ENCODE data around the gene SCN7A. TPM values are rescaled to one million over a fixed set of nuclear protein-coding genes. Genes with fewer than 3 reads are reported as not detected.

Gene SCN7A
- total RNA-seq, 2 experiments from 2014 or later: not detected

DNA sequence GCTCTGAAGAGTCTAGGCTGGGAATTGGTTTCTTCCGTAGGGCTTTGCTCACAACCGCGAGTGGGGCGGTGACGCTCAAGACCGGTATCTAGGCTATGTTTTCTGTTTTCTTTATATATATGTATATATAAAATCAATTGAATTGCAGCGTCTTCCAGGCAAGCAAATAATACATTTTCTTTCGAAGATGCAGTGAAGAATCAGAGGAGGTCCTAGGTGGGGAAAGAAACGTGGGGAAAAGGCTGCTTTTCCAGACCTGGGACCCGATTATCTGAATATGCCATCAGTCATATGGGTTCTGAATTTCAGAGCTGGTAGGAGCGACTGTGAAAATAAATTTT lies 117.6 kb downstream of the SCN7A start:
- intact Hi-C loops (cut with micrococcal nuclease): no loop called here
- H3K4me3 Mint-ChIP-seq: no peak overlapping the region
- peaks cover 9% of the 10 kb centered on the region for H3K4me1 Mint-ChIP-seq (ENCODE audit: low read depth)
- POLR2A ChIA-PET: no interaction called here
- peaks cover 26% of the 10 kb centered on the region for H3K27me3 Mint-ChIP-seq
- DNase-seq: no peak
- H3K9me3 Mint-ChIP-seq: no peaks in the 10 kb centered on the region
- H3K27ac Mint-ChIP-seq: no peak overlapping the region
- no peaks in the 10 kb centered on the region for H3K36me3 Mint-ChIP-seq
- CTCF ChIA-PET: no interaction called here

DNA sequence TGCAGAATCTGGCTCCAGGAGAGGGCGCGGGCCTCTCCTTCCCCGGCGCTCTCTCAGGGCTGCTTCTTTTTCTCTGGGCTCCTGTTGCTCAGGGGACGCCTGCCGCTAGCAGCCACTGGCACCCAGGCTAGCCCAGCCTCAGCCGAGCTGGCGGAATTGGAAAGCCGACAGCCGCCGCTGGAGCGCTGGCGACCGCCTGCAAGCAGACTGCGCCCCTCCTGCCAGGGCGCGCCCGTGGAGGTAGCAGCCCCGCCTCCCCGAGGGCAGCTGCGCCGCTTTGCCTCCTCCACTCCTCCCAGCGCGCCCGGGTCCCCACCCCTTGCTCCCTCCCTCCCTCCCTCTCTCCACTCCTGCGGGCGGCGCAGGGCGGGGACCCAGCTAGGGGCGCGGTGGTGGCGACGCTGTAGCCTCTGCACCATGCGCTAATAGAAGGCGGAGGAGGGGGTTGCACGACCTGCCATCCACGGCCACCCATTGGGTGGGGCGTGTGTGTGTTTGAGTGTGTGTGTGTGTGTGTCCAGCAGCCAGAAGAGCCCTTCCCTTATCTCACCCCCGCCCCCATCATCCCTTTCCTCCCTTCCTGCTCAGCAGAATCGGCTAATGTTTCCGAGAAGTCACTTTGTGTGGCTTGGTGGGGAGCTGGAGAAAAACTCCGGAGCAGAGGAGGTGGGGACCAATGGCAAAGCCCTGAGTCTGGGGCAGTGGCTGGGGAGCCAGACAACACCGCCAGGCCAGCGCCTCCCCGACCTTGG lies 118.1 kb downstream of the SCN7A start, which contains the start of gene SCN9A:
TSS of gene SCN9A (minus strand) at position 209 of the 752 bp plus-strand sequence. CDS start 64,188 bp downstream, outside the sequence.
- CTCF ChIA-PET: no interaction called here
- H3K4me3 Mint-ChIP-seq: no peak within 1 kb of the TSS
- no peak within 1 kb of the TSS for H3K27ac Mint-ChIP-seq
- H3K4me1 Mint-ChIP-seq (ENCODE audit: low read depth): peaks cover 9% of the 10 kb centered on the region
- intact Hi-C loops (cut with micrococcal nuclease): no loop called here
- peaks cover 26% of the 10 kb centered on the region for H3K27me3 Mint-ChIP-seq
- no peaks in the 10 kb centered on the region for H3K36me3 Mint-ChIP-seq
- no peak for DNase-seq
- no peaks in the 10 kb centered on the region for H3K9me3 Mint-ChIP-seq
- POLR2A ChIA-PET: no interaction called here

DNA sequence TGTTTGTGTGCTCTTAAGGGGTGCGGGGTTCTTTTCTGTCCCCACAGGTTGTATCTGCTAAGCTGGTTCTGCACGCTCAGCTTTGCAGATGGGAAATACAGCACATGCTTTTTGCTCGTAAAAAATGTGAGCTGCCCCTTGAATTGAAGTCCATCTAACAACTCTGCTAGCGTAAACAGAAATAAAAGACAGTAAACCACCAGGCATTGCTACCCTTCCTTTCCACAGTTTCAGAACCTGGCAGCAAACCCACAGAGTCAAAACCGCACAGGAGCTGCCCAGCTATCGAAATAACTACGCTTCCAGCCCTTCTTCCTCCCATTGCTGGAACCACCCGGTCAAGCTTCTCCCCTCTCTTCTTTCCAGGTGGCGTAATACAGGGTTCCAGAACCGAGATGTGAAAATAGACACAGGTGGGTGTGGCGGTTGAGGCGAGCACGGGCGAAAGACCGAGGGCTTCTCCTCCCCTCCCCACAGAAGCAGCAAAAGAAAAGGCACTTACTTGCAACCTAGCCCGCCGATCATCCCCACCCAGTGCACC lies 118.8 kb downstream of the SCN7A start:
- no peak for DNase-seq
- no peak overlapping the region for H3K27ac Mint-ChIP-seq
- ChIA-PET CTCF (no interaction called here), POLR2A (no interaction called here)
- H3K36me3 Mint-ChIP-seq: no peaks in the 10 kb centered on the region
- H3K27me3 Mint-ChIP-seq: peaks cover 26% of the 10 kb centered on the region
- no peak overlapping the region for H3K4me3 Mint-ChIP-seq
- H3K4me1 Mint-ChIP-seq (ENCODE audit: low read depth): peaks cover 9% of the 10 kb centered on the region
- H3K9me3 Mint-ChIP-seq: no peaks in the 10 kb centered on the region
- intact Hi-C loops (cut with micrococcal nuclease): no loop called here

DNA sequence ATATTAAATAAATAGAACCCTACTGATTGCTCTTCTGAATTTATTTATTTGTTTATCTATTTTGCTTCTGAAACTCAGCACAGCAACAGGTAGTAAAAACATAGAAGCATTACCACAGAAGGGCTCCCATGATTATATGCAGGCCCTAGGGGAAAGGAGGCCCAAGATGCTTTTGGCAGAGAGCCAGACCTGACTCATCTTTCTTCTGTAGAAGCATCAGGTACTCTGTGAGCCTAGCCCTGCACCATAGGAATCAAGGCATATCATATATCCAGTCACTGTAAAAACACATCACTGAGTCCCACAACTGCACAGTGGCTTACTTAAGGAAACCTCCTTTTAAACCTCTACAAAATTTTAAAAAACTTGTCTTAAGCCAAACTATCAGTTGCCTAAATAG lies 120.1 kb downstream of the SCN7A start:
- no peaks in the 10 kb centered on the region for H3K36me3 Mint-ChIP-seq
- no peaks in the 10 kb centered on the region for H3K9me3 Mint-ChIP-seq
- POLR2A ChIA-PET: no interaction called here
- peaks cover 9% of the 10 kb centered on the region for H3K4me1 Mint-ChIP-seq (ENCODE audit: low read depth)
- H3K27me3 Mint-ChIP-seq: peaks cover 26% of the 10 kb centered on the region
- intact Hi-C loops (cut with micrococcal nuclease): no loop called here
- H3K27ac Mint-ChIP-seq: no peak overlapping the region
- CTCF ChIA-PET: no interaction called here
- no peak for DNase-seq
- H3K4me3 Mint-ChIP-seq: no peak overlapping the region

DNA sequence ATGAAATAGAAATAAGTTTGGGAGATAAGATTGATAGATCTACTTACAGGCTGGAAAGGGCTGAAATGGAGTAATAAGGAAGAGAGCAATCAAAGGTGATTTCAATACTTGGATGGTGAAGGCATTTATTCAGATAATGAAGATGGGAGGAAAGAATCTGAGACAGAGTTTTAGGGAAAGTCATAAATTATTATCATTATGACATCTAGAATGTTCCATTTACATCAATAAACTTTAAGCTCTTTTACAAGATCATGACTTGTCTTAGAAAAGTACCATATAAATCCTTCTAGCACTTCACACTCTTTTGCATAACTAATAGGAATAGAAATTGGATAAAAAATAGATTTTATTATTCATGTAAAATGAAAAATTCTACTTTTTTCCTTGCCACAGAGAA lies 120.5 kb downstream of the SCN7A start:
- Mint-ChIP-seq H3K36me3 (no peaks in the 10 kb centered on the region), H3K4me1 (ENCODE audit: low read depth) (peaks cover 9% of the 10 kb centered on the region), H3K4me3 (no peak overlapping the region), H3K27me3 (peaks cover 26% of the 10 kb centered on the region), H3K27ac (no peak overlapping the region), H3K9me3 (no peaks in the 10 kb centered on the region)
- ChIA-PET POLR2A (no interaction called here), CTCF (no interaction called here)
- intact Hi-C loops (cut with micrococcal nuclease): no loop called here
- no peak for DNase-seq

DNA sequence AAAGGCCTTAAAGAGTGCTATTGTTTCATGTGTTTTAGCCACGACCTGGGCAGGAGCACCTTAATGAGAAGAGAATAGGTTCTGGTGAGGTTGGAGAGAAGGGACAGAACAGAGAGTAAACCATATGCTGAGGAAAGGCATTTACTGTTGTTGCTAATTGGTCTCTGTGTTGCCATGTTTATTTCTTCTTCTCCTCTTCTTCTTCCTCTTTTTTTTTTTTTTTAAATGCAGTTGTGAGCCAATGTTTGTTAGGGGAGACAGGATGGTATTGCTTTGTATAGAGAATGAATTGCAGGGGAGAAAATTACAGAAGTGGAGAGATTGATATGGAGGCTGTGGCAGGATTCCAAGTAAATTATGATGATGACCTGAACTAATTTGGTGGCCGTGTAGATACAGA lies 120.9 kb downstream of the SCN7A start:
- CTCF ChIA-PET: no interaction called here
- no peaks in the 10 kb centered on the region for H3K36me3 Mint-ChIP-seq
- no peak overlapping the region for H3K4me3 Mint-ChIP-seq
- peaks cover 24% of the 10 kb centered on the region for H3K27me3 Mint-ChIP-seq
- peaks cover 9% of the 10 kb centered on the region for H3K4me1 Mint-ChIP-seq (ENCODE audit: low read depth)
- no peak overlapping the region for H3K27ac Mint-ChIP-seq
- DNase-seq: no peak
- no peaks in the 10 kb centered on the region for H3K9me3 Mint-ChIP-seq
- POLR2A ChIA-PET: no interaction called here
- intact Hi-C loops (cut with micrococcal nuclease): no loop called here

DNA sequence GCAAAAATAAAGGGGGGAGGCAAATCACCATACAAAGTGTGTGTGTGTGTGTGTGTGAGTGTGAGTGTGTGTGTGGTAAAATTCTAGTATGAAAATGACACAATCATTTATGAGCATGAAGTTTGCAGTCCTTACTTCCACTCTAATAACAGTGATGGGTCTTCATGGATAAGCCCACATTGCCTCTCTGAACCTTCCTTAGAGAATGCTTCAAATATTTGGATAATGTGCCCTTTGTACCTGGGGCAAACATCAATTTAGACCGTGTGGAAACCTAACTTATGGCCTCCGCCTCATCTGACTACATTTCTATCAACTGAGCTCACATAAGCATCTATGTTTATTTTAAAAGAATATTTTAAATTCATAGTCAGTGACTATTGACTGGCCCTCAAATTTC lies 122.0 kb downstream of the SCN7A start:
- peaks cover 18% of the 10 kb centered on the region for H3K27me3 Mint-ChIP-seq
- POLR2A ChIA-PET: no interaction called here
- CTCF ChIA-PET: no interaction called here
- no peak overlapping the region for H3K27ac Mint-ChIP-seq
- H3K4me1 Mint-ChIP-seq (ENCODE audit: low read depth): peaks cover 9% of the 10 kb centered on the region
- H3K4me3 Mint-ChIP-seq: no peak overlapping the region
- H3K9me3 Mint-ChIP-seq: no peaks in the 10 kb centered on the region
- no peaks in the 10 kb centered on the region for H3K36me3 Mint-ChIP-seq
- no peak for DNase-seq
- intact Hi-C loops (cut with micrococcal nuclease): no loop called here

DNA sequence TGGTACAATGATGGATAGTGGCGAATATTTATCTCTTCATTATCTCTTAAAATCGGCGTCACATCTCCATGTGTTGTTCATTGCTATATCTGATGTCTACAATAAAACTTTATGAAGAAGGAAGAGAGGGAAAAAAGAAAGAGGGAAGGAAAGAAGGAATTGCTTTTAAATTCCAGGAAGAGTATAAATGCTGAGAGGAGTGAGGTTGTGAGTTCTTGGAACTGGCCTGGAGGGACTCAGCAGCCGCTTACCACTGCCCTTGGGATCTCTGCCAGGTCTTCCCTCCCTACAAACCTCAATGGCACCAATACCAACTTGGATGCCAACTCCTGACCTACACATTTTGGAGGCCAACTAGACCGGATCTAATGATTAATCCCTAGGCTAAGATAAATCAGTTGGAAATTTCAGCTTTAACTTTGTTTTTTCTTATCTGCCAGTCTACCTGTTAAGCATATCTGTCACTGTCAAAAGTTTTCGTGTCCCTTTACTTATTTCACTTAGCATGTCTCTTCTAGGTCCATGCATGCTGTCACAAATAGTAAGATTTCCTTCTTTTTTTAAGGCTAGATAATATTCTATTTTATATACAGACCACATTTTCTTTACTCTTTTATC lies 128.1 kb downstream of the SCN7A start:
- intact Hi-C loops (cut with micrococcal nuclease): no loop called here
- no peaks in the 10 kb centered on the region for H3K36me3 Mint-ChIP-seq
- H3K4me1 Mint-ChIP-seq (ENCODE audit: low read depth): no peaks in the 10 kb centered on the region
- no peak for DNase-seq
- H3K27ac Mint-ChIP-seq: no peak overlapping the region
- CTCF ChIA-PET: no interaction called here
- H3K9me3 Mint-ChIP-seq: no peaks in the 10 kb centered on the region
- no peaks in the 10 kb centered on the region for H3K27me3 Mint-ChIP-seq
- H3K4me3 Mint-ChIP-seq: no peak overlapping the region
- POLR2A ChIA-PET: no interaction called here

DNA sequence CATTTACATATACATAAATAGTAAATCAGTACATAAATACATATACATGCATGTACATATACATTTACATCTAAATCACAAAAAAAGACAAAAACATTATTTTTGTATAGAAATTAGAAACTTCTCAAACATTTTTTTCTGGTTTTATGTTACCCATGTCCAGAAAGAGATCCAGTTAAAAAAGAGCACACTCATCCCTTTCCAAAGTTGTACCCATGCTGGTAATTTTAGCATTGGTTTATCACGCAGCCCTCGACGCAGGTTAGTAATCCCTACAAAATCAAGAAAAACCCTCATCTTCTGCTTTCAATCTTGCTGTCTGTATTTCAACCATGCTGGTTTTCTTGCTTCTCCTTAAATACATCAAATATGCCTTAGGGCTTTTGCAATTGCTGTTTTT lies 128.8 kb downstream of the SCN7A start:
- ChIA-PET CTCF (no interaction called here), POLR2A (no interaction called here)
- Mint-ChIP-seq H3K9me3 (no peaks in the 10 kb centered on the region), H3K4me3 (no peak overlapping the region), H3K4me1 (ENCODE audit: low read depth) (no peaks in the 10 kb centered on the region), H3K36me3 (no peaks in the 10 kb centered on the region), H3K27ac (no peak overlapping the region), H3K27me3 (no peaks in the 10 kb centered on the region)
- intact Hi-C loops (cut with micrococcal nuclease): no loop called here
- DNase-seq: no peak

DNA sequence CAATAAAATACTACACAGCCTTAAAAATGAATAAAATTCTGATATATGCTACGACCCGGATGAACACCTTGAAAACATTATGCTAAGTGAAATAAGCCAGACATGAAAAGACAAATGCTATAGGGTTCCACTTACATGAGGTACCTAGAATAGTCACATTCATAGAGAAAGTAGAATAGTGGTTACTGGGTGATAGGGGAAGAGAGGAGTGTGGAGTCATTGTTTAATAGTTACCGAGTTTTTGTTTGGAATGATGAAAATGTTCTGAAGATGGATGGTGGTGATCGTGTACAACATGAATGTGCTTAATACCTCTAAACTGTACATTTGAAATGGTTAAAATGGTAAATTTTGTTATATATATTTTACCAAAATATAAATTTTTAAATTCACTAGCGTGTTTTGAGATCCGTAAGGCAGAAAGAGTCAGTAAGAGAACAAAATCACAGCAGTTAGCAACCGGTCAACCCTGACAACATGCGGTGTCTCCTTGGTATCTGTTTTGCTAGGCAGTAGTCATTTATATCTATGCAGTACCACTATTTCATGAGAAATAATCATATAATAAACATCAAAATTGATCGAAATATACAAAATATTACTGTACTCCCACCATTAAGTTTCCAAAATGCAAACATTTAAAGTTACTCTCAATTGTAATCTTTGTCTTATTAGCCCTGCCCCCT lies 129.4 kb downstream of the SCN7A start:
- no peaks in the 10 kb centered on the region for H3K9me3 Mint-ChIP-seq
- H3K27me3 Mint-ChIP-seq: no peaks in the 10 kb centered on the region
- intact Hi-C loops (cut with micrococcal nuclease): no loop called here
- no peak overlapping the region for H3K27ac Mint-ChIP-seq
- H3K4me3 Mint-ChIP-seq: no peak overlapping the region
- POLR2A ChIA-PET: no interaction called here
- CTCF ChIA-PET: no interaction called here
- no peaks in the 10 kb centered on the region for H3K36me3 Mint-ChIP-seq
- no peaks in the 10 kb centered on the region for H3K4me1 Mint-ChIP-seq (ENCODE audit: low read depth)
- no peak for DNase-seq

DNA sequence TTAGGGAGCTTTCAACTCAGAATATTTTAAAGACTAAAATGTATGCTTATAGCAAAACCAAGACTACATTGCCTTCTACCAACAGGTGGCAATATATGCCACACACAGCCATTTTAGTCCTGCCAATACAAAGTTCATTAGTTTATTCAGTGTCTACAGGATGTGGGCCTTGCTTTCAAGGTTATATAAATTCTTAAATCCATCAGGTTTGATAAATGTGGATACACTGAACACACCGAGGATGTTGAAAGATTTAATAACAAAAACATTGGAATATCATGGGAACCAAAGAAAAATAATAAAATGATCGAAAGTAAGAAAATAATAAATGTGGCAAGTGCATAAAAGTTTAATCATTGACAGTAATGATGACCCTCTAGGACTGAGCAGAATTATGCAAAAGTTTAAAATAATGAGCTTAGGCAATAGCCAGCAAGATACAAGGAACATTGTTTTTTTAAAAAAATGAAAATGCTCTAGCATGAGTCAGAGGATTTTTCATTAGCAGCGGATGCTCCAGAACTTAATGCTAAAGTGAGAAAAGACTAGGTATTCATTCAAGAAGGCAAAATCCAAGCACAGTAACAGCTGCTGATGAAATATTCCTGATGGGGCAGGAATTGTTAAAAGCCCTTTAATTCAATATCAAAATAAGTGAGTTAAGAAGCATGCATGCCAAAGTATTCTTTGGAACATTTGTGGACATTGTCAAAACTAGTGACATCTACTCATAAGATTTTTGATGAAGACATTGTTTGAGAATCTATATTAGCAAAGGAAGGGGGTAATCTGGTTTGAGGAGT lies 132.5 kb downstream of the SCN7A start:
- no peak for DNase-seq
- no peaks in the 10 kb centered on the region for H3K9me3 Mint-ChIP-seq
- H3K36me3 Mint-ChIP-seq: no peaks in the 10 kb centered on the region
- H3K27me3 Mint-ChIP-seq: no peaks in the 10 kb centered on the region
- no peaks in the 10 kb centered on the region for H3K4me1 Mint-ChIP-seq (ENCODE audit: low read depth)
- no peak overlapping the region for H3K4me3 Mint-ChIP-seq
- ChIA-PET POLR2A (no interaction called here), CTCF (no interaction called here)
- H3K27ac Mint-ChIP-seq: no peak overlapping the region
- intact Hi-C loops (cut with micrococcal nuclease): no loop called here

DNA sequence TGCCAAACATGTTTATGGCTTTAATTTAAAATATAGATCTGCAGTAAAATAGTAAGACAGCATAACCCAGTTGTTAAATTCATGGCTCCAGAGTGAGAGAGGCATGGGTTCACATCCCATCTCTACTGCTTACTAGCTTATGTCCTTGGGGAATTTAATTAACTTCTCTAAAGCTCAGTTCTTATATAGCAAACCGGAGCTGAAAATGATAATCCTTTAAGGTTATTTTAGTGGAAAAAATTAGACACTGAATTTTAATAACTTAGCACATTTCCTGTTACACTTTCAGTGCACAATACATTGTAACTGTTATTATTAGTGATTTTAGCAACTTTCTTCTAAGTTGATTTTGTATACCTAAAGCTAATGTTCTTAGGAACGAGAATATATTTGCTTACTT lies 133.1 kb downstream of the SCN7A start:
- Mint-ChIP-seq H3K36me3 (no peaks in the 10 kb centered on the region), H3K27ac (no peak overlapping the region), H3K4me3 (no peak overlapping the region), H3K4me1 (ENCODE audit: low read depth) (no peaks in the 10 kb centered on the region), H3K27me3 (no peaks in the 10 kb centered on the region), H3K9me3 (no peaks in the 10 kb centered on the region)
- no peak for DNase-seq
- CTCF ChIA-PET: no interaction called here
- POLR2A ChIA-PET: no interaction called here
- intact Hi-C loops (cut with micrococcal nuclease): no loop called here
